ENCODE results near the gene SPACDR. TPM values are rescaled to one million over a fixed set of nuclear protein-coding genes. Genes with fewer than 3 reads are reported as not detected.

Gene SPACDR
- total RNA-seq, 4 donors from 2014 or later = 1.4 to 22.1 (median 1.8) TPM; not detected in 1

DNA sequence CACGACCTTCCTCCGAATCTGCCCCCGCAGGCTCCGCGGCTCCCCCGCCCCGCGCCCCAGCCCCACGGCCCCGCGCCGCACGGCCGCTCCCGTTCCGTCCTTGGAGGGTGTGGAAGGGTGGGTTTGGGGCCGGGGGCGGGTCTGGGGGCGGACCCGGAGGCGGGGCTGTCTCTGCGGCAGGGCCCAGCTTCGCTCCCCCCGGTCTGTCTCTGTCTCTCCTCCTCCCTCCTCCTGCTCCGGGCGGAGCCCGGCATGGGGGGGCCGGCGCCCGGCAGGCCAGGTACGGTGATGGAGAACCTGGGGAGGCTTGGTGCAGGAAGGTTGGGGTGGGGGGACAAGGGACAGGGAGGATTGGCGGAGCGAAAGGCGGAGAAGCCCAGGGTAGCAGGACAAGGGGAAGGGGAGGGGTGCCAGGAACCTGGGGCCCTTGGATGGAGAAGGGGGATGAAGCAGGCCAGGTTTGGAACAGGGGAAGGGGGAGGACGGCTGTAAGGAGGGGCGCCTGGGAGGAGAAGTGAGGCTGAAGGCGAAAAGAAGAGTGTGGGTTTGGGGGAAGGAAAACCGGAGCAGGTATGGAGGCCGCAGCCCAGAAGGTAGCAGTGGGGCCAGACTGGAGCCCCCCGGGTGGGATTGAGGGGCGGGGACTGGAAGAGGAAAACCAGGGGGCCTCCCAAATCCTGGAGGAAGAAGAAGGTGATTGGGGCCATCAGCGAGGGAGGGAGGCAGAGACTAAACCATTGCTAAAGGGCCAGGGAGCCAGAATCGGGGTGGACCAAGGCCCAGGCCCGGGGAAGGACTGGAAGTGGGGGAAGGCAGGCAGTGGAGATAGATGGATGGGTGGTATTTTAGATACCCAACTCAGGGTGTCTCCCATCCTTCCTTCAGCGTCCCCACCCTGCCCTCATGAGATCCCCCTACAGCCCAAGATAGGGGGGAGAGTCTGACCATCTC, 19.9 kb upstream of the SPACDR start, which contains the start of gene NYAP1:
TSS of gene NYAP1 (plus strand) at position 206 of the 951 bp plus-strand sequence. CDS start 1,385 bp downstream, outside the sequence.
- Histone ChIP-seq H3K9me3 (no peaks in the 10 kb centered on the region), H3K4me3 (peak within 1 kb of the TSS; percentile 52 to 64), H3K4me1 (peaks cover 0 to 6% of the 10 kb centered on the region in 2 donors), H3K36me3 (no peaks in the 10 kb centered on the region), H3K27ac (peak within 1 kb of the TSS; percentile 63 to 81), H3K27me3 (no peaks in the 10 kb centered on the region)
- intact Hi-C loops (cut with DNase I; ENCODE audit: low total_unique reads) = no loop called here
- peak; percentile 78 to 79 for DNase-seq
- TF ChIP-seq, protein P1, sequence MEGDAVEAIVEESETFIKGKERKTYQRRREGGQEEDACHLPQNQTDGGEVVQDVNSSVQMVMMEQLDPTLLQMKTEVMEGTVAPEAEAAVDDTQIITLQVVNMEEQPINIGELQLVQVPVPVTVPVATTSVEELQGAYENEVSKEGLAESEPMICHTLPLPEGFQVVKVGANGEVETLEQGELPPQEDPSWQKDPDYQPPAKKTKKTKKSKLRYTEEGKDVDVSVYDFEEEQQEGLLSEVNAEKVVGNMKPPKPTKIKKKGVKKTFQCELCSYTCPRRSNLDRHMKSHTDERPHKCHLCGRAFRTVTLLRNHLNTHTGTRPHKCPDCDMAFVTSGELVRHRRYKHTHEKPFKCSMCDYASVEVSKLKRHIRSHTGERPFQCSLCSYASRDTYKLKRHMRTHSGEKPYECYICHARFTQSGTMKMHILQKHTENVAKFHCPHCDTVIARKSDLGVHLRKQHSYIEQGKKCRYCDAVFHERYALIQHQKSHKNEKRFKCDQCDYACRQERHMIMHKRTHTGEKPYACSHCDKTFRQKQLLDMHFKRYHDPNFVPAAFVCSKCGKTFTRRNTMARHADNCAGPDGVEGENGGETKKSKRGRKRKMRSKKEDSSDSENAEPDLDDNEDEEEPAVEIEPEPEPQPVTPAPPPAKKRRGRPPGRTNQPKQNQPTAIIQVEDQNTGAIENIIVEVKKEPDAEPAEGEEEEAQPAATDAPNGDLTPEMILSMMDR (IDR thresholded peaks at IDR 0.05) = no peak
- TF ChIP-seq POLR2A (IDR thresholded peaks at IDR 0.05) = no peak

DNA sequence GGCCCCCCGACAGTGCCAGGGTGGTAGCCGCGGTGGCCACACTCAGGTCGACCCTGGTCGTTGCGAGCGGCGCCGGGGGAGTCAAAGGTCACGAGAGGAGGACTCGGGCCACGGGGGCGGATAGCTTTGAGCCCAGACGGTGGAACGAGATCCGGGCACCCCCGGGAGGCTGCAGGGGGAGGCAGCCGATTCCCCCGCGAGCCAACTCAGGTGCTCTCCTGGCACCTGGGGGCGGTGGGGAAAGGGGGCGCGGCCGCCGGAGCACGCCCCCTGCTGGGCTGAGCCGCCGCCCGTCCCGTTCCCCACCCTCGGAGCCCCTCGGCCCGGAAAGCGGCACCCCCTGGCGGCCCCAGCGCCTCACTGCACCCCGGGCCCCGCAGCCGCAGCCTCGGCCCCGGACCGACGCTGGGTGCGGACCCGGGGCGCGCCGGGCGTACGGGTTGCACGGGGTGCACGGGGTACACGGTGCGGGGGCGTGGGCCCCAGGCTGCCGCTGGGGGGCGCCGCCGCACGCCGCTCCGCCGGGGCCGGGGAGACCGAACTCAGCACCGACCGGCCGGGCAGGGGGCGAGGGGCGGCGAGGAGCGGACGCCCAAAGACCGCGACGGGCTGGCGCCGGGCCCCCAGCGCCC, 19.1 kb upstream of the SPACDR start:
- intact Hi-C loops (cut with DNase I; ENCODE audit: low total_unique reads) = no loop called here
- peak; percentile 59 to 80 for DNase-seq

DNA sequence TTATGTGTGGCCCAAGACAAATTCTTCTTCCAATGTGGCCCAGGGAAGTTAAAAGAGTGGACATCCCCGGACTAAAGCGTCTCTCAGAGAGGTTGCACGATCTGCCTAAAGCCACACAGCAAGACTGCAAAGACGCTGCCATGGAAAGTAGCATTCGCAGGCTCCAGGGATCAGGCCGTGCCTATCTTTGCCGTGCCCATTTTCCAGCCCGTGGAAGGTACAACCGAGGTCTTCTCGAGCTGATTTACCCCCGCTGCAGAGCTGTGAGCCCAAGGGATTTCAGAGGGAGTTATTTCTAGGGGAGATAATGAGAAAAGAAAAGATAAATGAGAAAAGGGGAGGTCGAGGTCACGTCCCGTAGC, 18.6 kb upstream of the SPACDR start:
- H3K27me3 ChIP-seq = no peaks in the 10 kb centered on the region
- no peaks in the 10 kb centered on the region for H3K36me3 ChIP-seq
- TF ChIP-seq POLR2A (IDR thresholded peaks at IDR 0.05) = no peak
- TF ChIP-seq, protein P1 (IDR thresholded peaks at IDR 0.05) = no peak
- peak overlapping the region; percentile 52 to 64 for H3K4me3 ChIP-seq
- peaks cover 0 to 6% of the 10 kb centered on the region in 2 donors for H3K4me1 ChIP-seq
- H3K9me3 ChIP-seq = no peaks in the 10 kb centered on the region
- peak overlapping the region; percentile 63 to 81 for H3K27ac ChIP-seq
- intact Hi-C loops (cut with DNase I; ENCODE audit: low total_unique reads) = no loop called here
- no peak for DNase-seq

More for the DNA sequence above, 19.1 kb upstream of the SPACDR start:
- no peaks in the 10 kb centered on the region for H3K9me3 ChIP-seq
- H3K27me3 ChIP-seq = no peaks in the 10 kb centered on the region
- peak overlapping the region; percentile 52 to 64 for H3K4me3 ChIP-seq
- TF ChIP-seq POLR2A (IDR thresholded peaks at IDR 0.05) = peak in 1 of 2 donors; percentile 27
- TF ChIP-seq, protein P1 (IDR thresholded peaks at IDR 0.05) = peak; percentile 54 to 99 (median 98)
- H3K4me1 ChIP-seq = peaks cover 0 to 6% of the 10 kb centered on the region in 2 donors
- H3K27ac ChIP-seq = peak overlapping the region; percentile 63 to 81
- no peaks in the 10 kb centered on the region for H3K36me3 ChIP-seq

DNA sequence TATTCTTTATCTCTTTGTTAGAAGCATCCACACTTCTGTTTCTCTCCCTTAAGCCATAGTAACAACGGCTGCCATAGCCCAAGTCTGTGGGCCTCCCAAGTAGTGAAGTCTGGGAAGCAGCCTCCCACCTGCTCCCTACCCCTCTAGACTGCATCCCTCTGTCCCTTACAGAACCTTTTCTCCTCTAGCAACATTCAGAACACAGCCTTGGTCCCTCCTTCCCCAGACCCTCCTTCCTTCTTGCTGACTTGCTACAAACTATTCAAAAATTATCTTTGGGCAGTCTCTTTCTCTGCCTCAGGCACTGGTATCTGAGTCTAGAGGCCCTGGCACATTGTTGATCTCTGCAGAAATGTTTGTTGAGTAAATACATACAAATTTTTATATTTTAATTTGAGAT, 17.4 kb upstream of the SPACDR start:
- peaks cover 3 to 6% of the 10 kb centered on the region in 2 donors for H3K4me1 ChIP-seq
- H3K27ac ChIP-seq = no peak overlapping the region
- no peaks in the 10 kb centered on the region for H3K9me3 ChIP-seq
- H3K36me3 ChIP-seq = no peaks in the 10 kb centered on the region
- intact Hi-C loops (cut with DNase I; ENCODE audit: low total_unique reads) = no loop called here
- DNase-seq = no peak
- no peak overlapping the region for H3K4me3 ChIP-seq
- H3K27me3 ChIP-seq = no peaks in the 10 kb centered on the region
- no peak for TF ChIP-seq POLR2A (IDR thresholded peaks at IDR 0.05)
- TF ChIP-seq, protein P1 (IDR thresholded peaks at IDR 0.05) = no peak
